ENCODE measurements around the gene WNK2. TPM values are rescaled to one million over a fixed set of nuclear protein-coding genes. Genes with fewer than 3 reads are reported as not detected.

WNK2 gene
- total and polyA plus RNA-seq, 2 of the 4 experiments (the other 2 are of a cell fraction) = not detected

DNA sequence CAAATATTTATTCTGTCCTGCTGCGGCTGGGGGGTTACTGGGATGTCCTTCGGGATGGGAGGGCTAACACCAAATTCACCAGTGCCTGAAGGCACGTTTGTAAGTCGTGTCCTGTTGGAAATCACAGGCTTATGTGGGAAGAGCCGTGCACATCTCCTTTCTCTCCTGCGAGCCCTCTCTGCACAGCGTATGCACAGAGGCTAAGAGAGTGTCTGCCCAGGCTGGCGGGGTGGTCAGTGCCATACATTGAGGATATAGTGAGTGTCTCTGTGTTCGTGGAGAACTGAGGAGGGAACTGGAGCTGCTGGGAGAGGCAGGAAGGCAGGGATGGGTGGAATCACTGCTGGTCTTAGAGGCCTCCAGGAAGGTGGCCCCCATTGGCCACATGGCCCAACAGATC lies 110.1 kb downstream of the WNK2 start:
- Histone ChIP-seq H3K27ac (ENCODE audit: insufficient read depth, low read length) (no peak overlapping the region), H4K8ac (ENCODE audit: low read depth in 2 of 2, low read length in 2 of 2) (no peak overlapping the region), H3K4me3 (ENCODE audit: insufficient read depth, low read depth, low read length) (no peak overlapping the region), H2BK5ac (ENCODE audit: low read depth, low read length, poor library complexity, severe bottlenecking) (no peak overlapping the region), H3K4me2 (ENCODE audit: low read depth, low read length) (no peak overlapping the region), H3K9me1 (ENCODE audit: insufficient read depth, low read length) (no peaks in the 10 kb centered on the region), H2AK5ac (ENCODE audit: low read depth, low read length) (no peak overlapping the region), H4K20me1 (ENCODE audit: insufficient read depth, low read length) (no peaks in the 10 kb centered on the region), H4K5ac (ENCODE audit: low read depth, low read length) (no peak overlapping the region), H3K56ac (ENCODE audit: extremely low read depth, insufficient read depth, low read length) (no peak overlapping the region), H2AK9ac (replicated peaks; ENCODE audit: low read depth, low read length, poor library complexity) (no peak overlapping the region), H3K27me3 (ENCODE audit: control insufficient read depth, insufficient read depth, low read length) (peaks cover 8% of the 10 kb centered on the region; the same call in 1 of the 2 replicates), H3K9me3 (ENCODE audit: control insufficient read depth, insufficient read depth, low read length) (no peaks in the 10 kb centered on the region), H3K36me3 (ENCODE audit: control insufficient read depth, insufficient read depth, low read length) (no peaks in the 10 kb centered on the region), H2BK120ac (ENCODE audit: low read depth, low read length) (no peak overlapping the region), H3K79me1 (ENCODE audit: low read depth in 1 of 2, low read length in 2 of 2) (no peaks in the 10 kb centered on the region), H2AFZ (replicated peaks; ENCODE audit: low read length, poor library complexity) (no peak overlapping the region), H2BK15ac (ENCODE audit: low read depth, low read length) (no peak overlapping the region), H3K9ac (ENCODE audit: low read depth, low read length) (no peak overlapping the region), H3K4me1 (ENCODE audit: control insufficient read depth, insufficient read depth, low read length) (no peaks in the 10 kb centered on the region), H2BK20ac (ENCODE audit: low read depth, low read length) (no peak overlapping the region), H3K14ac (replicated peaks; ENCODE audit: low read depth, low read length) (no peak overlapping the region), H4K91ac (ENCODE audit: insufficient read depth, low read depth, low read length) (no peak overlapping the region), H3K18ac (ENCODE audit: low read depth, low read length) (no peak overlapping the region), H3K23ac (ENCODE audit: low read depth, low read length) (no peak overlapping the region), H3K4ac (ENCODE audit: low read depth, low read length) (no peak overlapping the region)
- no peak for TF ChIP-seq NFE2L2 (IDR thresholded peaks at IDR 0.05; ENCODE audit: low read depth, low read length)
- no peak for TF ChIP-seq CTCF (conservative IDR thresholded peaks at IDR 0.05; ENCODE audit: low read depth, low read length)
- no peak for TF ChIP-seq MAFK (IDR thresholded peaks at IDR 0.05; ENCODE audit: low read depth, low read length)
- dilution Hi-C loops (cut with HindIII; ENCODE audit: low sequenced_read_pairs, unreplicated experiment) = no loop called here
- intact Hi-C loops (cut with micrococcal nuclease) = no loop called here
- DNase-seq = no peak
- WGBS, 2 experiments (ENCODE audit: extremely low coverage in 2 of 2, insufficient read length in 1 of 2) = no CpG with 5 or more reads among the region's 9 CpGs
- BruUV-seq (replicated peaks) = no TSS peak
- CTCF ChIA-PET = no interaction called here
- in situ Hi-C loops (cut with MboI; ENCODE audit: low sequenced_read_pairs) = no loop called here
- POLR2A ChIA-PET (ENCODE audit: unreplicated experiment) = no interaction called here
- ATAC-seq (ENCODE audit: low read depth) = no peak

Measured in IMR-90 (cell line).